Stimulated activated CD8-positive, alpha-beta memory T cell treated with anti-CD3 and anti-CD28 coated beads, Interleukin-7, amount 100 ng/mL, for 48 hours (primary cell): ENCODE measurements around the gene KBTBD4.
A peak's percentile ranks its signal among the peaks of the same experiment; 100 is the strongest.
"Not testable (repeated sequence)": the region's sequence is repeated elsewhere in the genome, so short reads cannot be mapped to it uniquely, and the experiment has no call there.

Source experiments
- DNase-seq, 2 donors: peaks; one replicate each; pipeline ENCODE4 v3.0.0-alpha.2; 2020; ENCODE audit warnings: low read depth in 1 of 2; ENCODE audit errors: extremely low read depth in 1 of 2

Gene KBTBD4

DNA sequence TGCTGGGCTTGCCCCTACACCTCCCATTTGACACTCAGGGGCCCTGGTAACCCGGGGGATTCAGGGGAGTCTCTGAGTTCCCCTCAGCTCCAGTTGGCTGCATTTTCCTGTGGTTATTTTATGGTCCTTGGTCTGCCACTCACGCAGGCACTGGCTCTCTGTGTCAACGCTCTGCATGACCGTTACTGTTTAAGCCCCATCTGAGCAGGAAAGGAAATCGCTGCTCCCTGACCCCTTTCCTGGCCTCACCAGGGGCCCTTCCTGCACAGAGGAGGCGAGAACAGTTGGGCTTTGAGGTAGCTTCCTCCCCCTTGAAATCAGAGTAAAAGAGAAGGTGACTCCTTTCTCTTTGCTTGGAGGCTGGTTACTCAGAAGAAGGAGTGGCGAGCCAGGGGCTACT is 13.0 kb upstream of the KBTBD4 start:
- no peak for DNase-seq

- no peak for DNase-seq
Measured at GRCh38 chr11:47589977-47590861, 11.4 kb upstream of the KBTBD4 start.

DNA sequence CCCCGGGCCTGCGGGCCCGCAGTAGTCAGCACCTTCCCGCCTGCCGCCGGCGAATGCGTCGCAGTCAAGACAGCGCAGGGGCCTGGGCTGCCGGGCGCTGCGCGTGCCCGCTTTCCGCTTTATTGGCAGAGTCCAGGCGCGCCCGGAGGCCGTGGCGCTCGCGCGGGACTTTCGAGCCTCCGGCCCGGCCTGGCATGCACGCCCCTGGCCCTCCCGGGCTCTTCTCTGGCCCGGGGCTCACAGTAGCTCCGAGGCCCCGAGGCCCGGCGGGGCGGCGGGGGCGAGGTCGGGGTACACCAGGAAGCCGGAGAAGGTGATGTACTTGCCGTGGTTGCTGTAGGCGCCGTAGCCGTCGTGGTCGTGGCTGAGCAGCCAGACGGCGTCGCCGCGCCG is 10.8 kb upstream of the KBTBD4 start:
- no peak for DNase-seq

GRCh38 chr11:47589118-47589517 is 10.3 kb upstream of the KBTBD4 start:
- no peak for DNase-seq

GRCh38 chr11:47587723-47588326 is 9.1 kb upstream of the KBTBD4 start:
- no peak for DNase-seq

DNA sequence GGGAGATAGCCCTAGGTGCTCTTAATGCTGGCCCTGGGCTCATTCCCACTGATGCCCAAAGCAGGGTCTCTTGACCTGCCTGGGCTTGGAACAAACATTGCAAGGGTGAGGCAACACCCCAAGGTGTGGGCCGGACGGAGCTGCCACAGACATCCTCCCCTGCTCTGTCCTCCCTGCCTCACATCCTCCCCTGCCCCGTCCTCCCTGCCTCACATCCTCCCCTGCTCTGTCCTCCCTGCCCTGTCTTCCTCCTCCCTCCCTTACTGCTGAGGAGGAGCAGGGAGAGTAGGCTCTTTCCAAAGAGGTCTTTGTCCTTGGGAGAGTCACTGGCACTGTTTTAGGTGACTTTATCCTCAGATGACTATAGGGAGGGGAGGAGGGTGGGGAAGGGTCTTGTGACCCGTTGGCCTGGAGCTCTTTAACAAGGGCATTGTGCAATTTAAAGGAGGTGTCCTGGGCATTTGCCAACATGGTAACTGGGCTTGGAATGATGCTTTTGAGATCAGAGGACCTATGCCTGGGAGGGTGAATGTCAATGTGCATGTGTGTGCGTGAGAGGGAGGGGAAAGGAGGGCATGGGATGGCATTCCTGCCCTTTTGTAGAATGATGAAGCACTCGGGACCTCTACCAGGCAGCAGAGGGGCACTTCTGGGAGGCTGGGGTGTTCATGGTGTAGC is 8.4 kb upstream of the KBTBD4 start:
- DNase-seq: no peak

DNA sequence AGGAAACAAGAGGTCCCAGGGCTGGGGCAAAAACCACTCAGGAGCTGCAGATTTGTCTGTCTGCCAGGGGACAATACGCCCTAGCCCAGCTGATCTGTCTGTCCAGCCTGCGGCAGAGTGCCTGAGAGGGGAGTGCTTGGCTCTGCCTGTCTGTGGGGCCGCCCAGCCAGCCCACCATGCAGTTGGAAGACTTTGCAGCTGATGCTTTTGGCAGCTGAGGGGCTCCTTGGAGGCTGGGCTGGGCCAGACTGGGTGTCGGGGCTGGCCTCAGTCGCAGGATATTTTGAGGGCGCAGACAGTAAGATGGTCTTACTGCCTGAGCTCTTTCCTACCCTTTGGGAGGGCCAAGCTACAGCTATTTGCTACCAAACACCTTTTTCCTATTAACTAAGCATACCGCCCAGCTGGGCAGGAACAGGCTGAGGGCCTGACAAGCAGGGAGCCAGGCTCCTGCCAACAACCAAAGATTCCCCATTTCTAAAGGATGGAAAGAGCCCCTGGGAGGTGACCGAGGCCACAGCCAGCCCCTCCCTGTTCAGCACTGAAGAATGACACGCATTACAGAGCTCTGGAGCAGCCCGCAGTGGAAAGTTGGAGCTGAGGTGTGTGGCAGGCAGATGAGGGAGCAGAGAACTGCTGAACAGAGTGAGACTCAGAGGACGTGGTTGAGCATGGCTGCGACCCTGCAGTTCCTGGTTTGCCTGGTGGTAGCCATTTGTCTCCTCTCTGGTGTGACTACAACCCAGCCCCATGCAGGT is 7.5 kb upstream of the KBTBD4 start, which contains the start of gene FAM180B:
TSS of gene FAM180B (plus strand) at position 581 of the 758 bp plus-strand sequence. CDS start at position 672, 91 bp downstream.
- DNase-seq: no peak

DNA sequence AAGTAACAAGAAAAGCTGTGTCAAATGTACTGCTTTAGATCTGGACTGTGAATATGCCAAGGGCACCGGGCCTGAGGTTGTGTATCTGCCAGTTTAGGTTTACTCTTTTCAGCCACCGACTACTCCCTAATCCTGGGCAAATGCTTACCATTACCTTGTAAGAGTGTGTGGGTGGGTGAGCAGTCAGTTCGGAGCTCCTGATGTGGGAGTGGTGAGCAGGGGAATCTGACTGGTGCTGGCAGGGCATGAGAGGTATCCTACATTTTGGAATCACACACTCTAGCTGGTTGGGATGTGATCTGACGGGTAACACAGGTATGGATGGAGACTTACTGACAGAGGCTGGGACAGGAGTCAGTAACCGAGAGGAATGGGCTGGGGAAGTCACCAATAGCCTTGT is 5.1 kb upstream of the KBTBD4 start:
- no peak for DNase-seq

GRCh38 chr11:47577460-47578041 is 1.2 kb downstream of the KBTBD4 start:
- no peak for DNase-seq

DNA sequence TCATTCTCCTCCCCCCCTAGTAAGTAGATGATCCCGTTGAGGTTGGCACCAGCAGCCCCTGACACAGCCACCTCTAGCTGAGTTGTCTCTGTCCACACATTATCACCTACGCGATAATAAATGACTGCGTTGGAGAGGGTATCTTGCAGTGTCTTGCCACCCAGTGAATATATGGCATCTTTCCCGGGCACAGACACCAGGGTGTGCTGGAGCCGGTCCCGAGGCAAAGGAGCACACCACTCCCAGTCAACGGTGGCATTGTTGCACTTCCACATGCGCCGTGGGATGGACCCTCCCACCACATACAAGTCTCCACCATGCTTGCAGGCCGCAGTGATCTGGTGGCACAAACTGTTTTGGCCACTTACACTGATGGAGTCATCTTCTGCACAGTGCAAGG is 5.4 kb downstream of the KBTBD4 start:
- no peak for DNase-seq

DNA sequence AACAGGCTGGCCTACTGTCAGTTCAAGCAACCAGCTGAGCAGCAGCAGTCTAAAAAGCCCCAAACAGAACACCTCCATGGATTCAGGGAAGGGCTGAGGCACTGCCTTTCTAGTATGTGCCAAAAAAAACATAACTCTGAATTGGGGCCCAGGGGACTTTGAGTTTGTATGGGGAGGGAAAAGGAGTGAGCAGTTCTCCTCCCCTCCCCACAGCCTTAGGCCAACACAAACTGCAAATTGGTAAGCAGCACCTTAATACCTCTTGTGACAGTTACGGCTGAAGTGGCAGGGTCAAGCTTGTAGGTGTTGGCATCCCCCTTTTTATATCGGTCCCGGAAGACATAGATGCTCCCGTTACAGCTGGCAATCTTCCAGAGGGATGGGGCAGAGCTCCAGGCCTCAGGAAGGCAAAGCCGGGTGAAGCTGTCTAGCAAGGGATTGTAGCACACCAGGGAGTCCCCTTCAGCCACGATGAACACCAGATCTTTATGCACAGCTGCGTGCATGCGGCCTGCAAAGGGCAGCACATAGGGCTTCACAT is 6.0 kb downstream of the KBTBD4 start:
- DNase-seq: no peak

GRCh38 chr11:47571895-47572294 is 6.9 kb downstream of the KBTBD4 start:
- no peak for DNase-seq

- no peak for DNase-seq
Measured at GRCh38 chr11:47571357-47571729, 7.4 kb downstream of the KBTBD4 start.

- DNase-seq: no peak
Measured at GRCh38 chr11:47570651-47571356, 8.0 kb downstream of the KBTBD4 start.

DNA sequence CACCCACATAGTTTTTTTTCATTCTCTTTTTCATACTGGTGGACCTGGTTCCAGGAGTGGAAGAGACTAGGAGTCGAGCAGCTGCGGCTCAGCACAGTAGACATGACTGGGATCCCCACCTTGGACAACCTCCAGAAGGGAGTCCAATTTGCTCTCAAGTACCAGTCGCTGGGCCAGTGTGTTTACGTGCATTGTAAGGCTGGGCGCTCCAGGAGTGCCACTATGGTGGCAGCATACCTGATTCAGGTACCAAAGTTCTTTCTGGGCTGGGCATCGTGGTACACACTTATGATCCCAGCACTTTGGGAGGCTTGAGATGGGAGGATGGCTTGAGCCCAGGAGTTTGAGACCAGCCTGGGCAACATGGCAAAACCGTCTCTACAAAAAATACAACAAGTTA is 9.1 kb downstream of the KBTBD4 start:
- no peak for DNase-seq

DNA sequence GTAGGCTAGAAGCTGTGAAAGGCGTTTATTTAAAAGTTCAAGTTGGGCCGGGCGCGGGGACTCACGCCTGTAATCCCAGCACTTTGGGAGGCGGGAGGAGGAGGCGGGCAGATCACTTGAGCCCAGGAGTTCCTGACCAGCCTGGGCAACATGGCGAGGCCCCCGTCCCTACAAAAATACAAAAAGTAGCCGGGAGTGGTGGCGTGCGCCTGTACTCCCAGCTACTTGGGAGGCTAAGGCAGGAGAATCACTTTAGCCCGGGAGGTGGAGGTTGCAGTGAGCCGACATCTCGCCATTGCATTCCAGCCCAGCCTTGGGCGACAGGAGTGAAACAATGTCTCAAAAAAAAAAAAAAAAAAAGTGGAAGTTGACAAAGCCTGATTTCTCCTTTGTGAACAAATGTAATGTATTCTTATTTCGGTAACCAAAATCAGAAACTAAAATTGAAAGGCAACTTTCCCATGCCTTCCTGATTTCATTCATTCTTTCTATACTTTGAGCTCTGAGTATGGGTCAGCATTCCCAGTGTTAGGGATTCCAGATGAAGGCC is 12.5 kb downstream of the KBTBD4 start:
- no peak for DNase-seq

- peak; percentile 62 to 70 for DNase-seq
Measured at GRCh38 chr11:47565340-47566148, 13.2 kb downstream of the KBTBD4 start, which contains the start of gene PTPMT1. PTPMT1 (plus strand) TSS chr11:47565599; CDS start chr11:47565623, 24 bp downstream.

DNA sequence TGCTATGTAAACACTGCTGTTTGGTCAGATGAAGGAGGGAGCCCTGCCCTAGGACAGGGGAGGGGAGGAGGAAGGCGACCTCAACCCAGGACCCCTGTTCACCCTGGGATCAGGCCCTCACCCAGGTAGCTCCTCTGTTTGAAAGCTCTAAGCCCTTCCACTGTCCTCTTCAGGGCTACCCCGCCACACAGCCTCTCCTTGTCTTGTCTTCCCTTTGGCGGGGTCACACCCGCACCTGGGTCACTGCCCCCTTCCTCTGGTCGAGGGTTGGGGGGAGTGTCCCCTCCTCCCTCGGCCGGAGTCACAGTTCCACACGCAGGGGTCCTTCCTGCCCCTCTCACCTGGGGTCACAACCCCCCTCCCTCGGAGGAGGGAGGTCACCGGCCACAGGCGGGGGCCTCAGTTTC is 13.8 kb downstream of the KBTBD4 start:
- DNase-seq: no peak

DNA sequence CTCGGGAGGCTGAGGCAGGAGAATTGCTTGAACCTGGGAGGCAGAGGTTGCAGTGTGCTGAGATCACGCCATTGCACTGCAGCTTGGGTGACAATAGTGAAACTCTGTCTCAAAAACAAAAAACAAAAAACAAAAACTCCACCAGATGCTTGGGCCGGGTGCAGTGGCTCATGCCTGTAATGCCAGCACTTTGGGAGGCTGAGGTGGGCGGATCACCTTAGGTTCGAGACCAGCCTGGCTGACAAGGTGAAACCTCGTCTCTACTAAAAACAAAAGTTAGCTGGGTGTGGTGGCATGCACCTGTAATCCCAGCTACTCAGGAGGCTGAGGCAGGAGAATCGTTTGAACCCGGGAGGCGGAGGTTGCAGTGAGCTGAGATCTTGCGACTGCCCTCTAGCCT is 14.4 kb downstream of the KBTBD4 start:
- DNase-seq: not testable (repeated sequence)
